CD4-positive, alpha-beta T cell (primary cell): Measurements from ENCODE around the gene MAL. TPM values are rescaled to one million over a fixed set of nuclear protein-coding genes. Genes with fewer than 3 reads are reported as not detected.

Experiments used
- ATAC-seq: fragments of 200-7000 bp; cut with Tn5 transposase; one replicate; pipeline ENCODE4 v1.10.0; 2022; ENCODE audit warnings: mild to moderate bottlenecking; ENCODE audit not compliant: poor library complexity
- CTCF ChIA-PET: fragments of 350-600 bp; sonication (Branson Sonifier 250); formaldehyde crosslinking; loops from one replicate; lab custom pipeline; 2021; ENCODE audit warnings: antibody characterized with exemption, inconsistent platforms; lab: Charles Lee
- POLR2A ChIA-PET: fragments of 350-600 bp; sonication (Branson Sonifier 250); formaldehyde crosslinking; loops from one replicate; lab custom pipeline; 2021; ENCODE audit warnings: antibody characterized with exemption, inconsistent platforms; lab: Charles Lee
- DNase-seq, 14 experiments: peaks; one replicate each; pipeline ENCODE4 v3.0.0-alpha.2; 2013 to 2020; ENCODE audit warnings: mixed read lengths in 2 of 14
- H3K27ac ChIP-seq, 2 donors: one replicate each; pipeline versions ENCODE4 v1.5.1 to v1.7.0; 2013; ENCODE audit warnings: low read length in 2 of 2, low read depth in 1 of 2, mild to moderate bottlenecking in 1 of 2
- H3K27me3 ChIP-seq, 2 experiments: 1 replicate in 1 of 2; 2 replicates in 1 of 2; pipeline versions ENCODE4 v1.6.1 to v1.7.0; 2013; ENCODE audit warnings: low read length in 2 of 2, control low read depth in 1 of 2, mild to moderate bottlenecking in 1 of 2, moderate library complexity in 1 of 2; ENCODE audit not compliant: insufficient read depth in 2 of 2, control insufficient read depth in 1 of 2
- H3K36me3 ChIP-seq: one replicate; pipeline ENCODE4 v1.6.1; 2013; ENCODE audit warnings: low read length, control low read depth; ENCODE audit not compliant: insufficient read depth
- H3K4me1 ChIP-seq: one replicate; pipeline ENCODE4 v1.6.1; 2013; ENCODE audit warnings: low read length, control low read depth; ENCODE audit not compliant: insufficient read depth
- H3K4me3 ChIP-seq: one replicate; pipeline ENCODE4 v1.5.1; 2013; ENCODE audit warnings: mild to moderate bottlenecking, low read length, moderate library complexity
- H3K9me3 ChIP-seq, 2 experiments: 1 replicate in 1 of 2; 2 replicates in 1 of 2; pipeline versions ENCODE4 v1.6.1 to v1.7.0; 2013; ENCODE audit warnings: low read length in 2 of 2, mild to moderate bottlenecking in 2 of 2, control low read depth in 1 of 2, moderate library complexity in 1 of 2; ENCODE audit not compliant: control insufficient read depth in 1 of 2, insufficient read depth in 1 of 2
- H3K27ac Mint-ChIP-seq: one replicate; pipeline ENCODE4 v1.8.0; 2020; ENCODE audit warnings: mixed read lengths
- H3K27me3 Mint-ChIP-seq: one replicate; pipeline ENCODE4 v1.8.0; 2021; ENCODE audit warnings: mixed read lengths
- H3K36me3 Mint-ChIP-seq: one replicate; pipeline ENCODE4 v1.8.0; 2021; ENCODE audit warnings: low read depth, mixed read lengths
- H3K4me1 Mint-ChIP-seq: one replicate; pipeline ENCODE4 v1.8.0; 2021; ENCODE audit warnings: low read depth, mixed read lengths
- H3K4me3 Mint-ChIP-seq: one replicate; pipeline ENCODE4 v1.8.0; 2020; ENCODE audit warnings: mild to moderate bottlenecking, mixed read lengths
- H3K9me3 Mint-ChIP-seq: one replicate; pipeline ENCODE4 v1.8.0; 2020; ENCODE audit warnings: mixed read lengths
- intact Hi-C, 2 experiments: fragments of 100-400 bp; cut with DNase I in 1 of 2; cut with micrococcal nuclease in 1 of 2; formaldehyde crosslinking; loops; one replicate each; pipeline versions ENCODE4 v1.15.1 to v1.9.0; 2023 to 2025; cut with DNase I, micrococcal nuclease
- total RNA-seq, 174 experiments: library from RNA in 2 of 174; stranded (reverse) in 2 of 174; gene quantifications; one replicate each; pipeline ENCODE4 v1.2.3 and lab custom pipeline; 2021 to 2026
- TF ChIP-seq, protein P1 (sequence below): fragments of 200-600 bp; IDR thresholded peaks from one replicate; pipeline ENCODE4 v1.8.0; 2022; ENCODE audit warnings: antibody characterized with exemption, mild to moderate bottlenecking

Gene MAL
- total RNA-seq, 2 experiments from 2014 or later: 101 to 102 TPM

DNA sequence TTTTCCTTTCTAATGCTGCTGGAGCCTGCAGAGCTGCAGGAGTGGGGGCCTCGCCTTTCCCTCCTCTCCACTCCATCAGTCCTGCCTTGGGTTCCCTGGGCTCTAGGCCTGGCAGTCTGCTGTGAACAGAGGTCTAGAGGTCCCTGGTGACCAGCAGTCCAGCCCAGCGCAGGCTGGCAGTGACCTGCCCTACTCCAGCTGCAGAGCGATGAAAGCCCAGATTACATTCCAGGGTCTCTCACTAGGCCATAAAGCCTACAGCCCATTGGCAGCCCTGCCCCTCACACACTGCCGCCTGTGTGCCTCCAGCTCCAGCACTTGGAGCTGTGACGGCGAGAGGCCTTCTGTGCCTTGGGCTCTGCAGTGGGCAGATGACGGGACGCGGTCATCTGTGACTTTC lies 14.8 kb upstream of the MAL start:
- ChIA-PET CTCF (no interaction called here), POLR2A (interaction anchor here (0.6 to 1.6 kb wide), 2 partner anchors 14 to 178 kb away, joined by 3 read pairs; no protein-coding TSS in a partner anchor)
- no peak overlapping the region for H3K27ac ChIP-seq
- no peak for DNase-seq
- no peaks in the 10 kb centered on the region for H3K9me3 ChIP-seq
- no peaks in the 10 kb centered on the region for H3K36me3 Mint-ChIP-seq
- no peaks in the 10 kb centered on the region for H3K9me3 Mint-ChIP-seq
- H3K27me3 ChIP-seq: peaks cover 0 to under 1% of the 10 kb centered on the region in 2 experiments
- intact Hi-C loops: no loop called here
- no peaks in the 10 kb centered on the region for H3K4me1 Mint-ChIP-seq
- TF ChIP-seq, protein P1, sequence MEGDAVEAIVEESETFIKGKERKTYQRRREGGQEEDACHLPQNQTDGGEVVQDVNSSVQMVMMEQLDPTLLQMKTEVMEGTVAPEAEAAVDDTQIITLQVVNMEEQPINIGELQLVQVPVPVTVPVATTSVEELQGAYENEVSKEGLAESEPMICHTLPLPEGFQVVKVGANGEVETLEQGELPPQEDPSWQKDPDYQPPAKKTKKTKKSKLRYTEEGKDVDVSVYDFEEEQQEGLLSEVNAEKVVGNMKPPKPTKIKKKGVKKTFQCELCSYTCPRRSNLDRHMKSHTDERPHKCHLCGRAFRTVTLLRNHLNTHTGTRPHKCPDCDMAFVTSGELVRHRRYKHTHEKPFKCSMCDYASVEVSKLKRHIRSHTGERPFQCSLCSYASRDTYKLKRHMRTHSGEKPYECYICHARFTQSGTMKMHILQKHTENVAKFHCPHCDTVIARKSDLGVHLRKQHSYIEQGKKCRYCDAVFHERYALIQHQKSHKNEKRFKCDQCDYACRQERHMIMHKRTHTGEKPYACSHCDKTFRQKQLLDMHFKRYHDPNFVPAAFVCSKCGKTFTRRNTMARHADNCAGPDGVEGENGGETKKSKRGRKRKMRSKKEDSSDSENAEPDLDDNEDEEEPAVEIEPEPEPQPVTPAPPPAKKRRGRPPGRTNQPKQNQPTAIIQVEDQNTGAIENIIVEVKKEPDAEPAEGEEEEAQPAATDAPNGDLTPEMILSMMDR: no peak
- H3K27ac Mint-ChIP-seq: no peak overlapping the region
- H3K36me3 ChIP-seq: no peaks in the 10 kb centered on the region
- no peak overlapping the region for H3K4me3 ChIP-seq
- no peaks in the 10 kb centered on the region for H3K4me1 ChIP-seq
- no peak overlapping the region for H3K4me3 Mint-ChIP-seq
- no peak for ATAC-seq
- H3K27me3 Mint-ChIP-seq: peaks cover 1% of the 10 kb centered on the region

DNA sequence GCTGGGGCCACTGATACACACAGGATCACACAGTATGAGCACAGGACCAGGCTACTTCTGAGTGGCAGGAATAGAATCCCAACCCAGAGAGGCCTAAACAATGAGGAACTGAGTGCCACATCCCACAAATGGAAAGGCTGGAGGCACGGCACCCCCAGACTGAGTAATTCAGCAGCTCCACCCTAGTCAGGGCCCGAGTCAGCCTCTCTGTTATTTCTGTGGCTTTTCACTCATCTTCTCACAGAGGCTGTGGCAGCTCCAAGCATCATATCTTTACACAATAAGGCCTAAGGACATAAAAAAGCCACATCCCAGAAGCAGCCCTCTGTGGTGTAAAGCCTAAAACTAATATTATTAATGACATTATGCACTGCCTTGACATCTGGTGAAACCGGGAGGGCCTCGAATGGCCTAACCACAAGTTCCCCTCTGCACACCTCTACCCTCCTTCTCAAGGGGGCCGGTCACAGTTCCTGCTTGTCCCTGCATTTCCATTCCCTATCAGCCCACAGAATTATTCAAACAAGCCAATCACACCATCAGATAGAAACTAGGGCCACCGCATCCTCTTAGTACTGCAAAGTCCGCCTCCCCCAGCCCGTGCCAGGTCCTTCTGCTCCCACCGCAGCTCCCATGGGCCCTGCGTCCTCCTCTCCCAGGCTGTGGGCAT lies 12.5 kb upstream of the MAL start:
- Histone ChIP-seq H3K27ac (no peak overlapping the region), H3K27me3 (no peaks in the 10 kb centered on the region), H3K4me1 (no peaks in the 10 kb centered on the region), H3K9me3 (no peaks in the 10 kb centered on the region), H3K4me3 (no peak overlapping the region), H3K36me3 (no peaks in the 10 kb centered on the region)
- CTCF ChIA-PET: no interaction called here
- no peak for DNase-seq
- Mint-ChIP-seq H3K9me3 (no peaks in the 10 kb centered on the region), H3K36me3 (no peaks in the 10 kb centered on the region), H3K27ac (no peak overlapping the region), H3K4me1 (no peaks in the 10 kb centered on the region), H3K4me3 (no peak overlapping the region), H3K27me3 (no peaks in the 10 kb centered on the region)
- TF ChIP-seq, protein P1: no peak
- no peak for ATAC-seq
- intact Hi-C loops: no loop called here
- POLR2A ChIA-PET: no interaction called here

DNA sequence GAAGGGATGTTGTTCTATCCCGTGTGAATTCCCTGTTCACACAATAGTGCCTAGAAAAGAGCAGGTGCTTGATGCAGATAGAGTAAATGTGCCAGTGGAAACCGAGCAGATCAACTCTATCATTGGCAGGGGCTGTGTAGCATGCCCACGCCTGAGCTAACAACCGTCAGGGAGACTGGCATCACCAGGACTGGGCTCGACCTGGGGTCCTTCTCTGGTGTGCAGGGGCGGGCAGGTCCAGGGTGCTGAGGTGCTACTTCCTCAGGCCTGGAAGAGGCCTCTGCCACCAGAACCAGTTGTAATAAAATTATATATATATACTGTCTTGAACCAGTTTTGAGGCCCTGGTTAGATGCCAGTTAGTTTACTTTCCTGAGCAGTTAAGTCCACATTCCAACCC lies 11.8 kb upstream of the MAL start:
- H3K4me1 Mint-ChIP-seq: no peaks in the 10 kb centered on the region
- ChIA-PET CTCF (no interaction called here), POLR2A (no interaction called here)
- intact Hi-C loops: no loop called here
- Histone ChIP-seq H3K27me3 (no peaks in the 10 kb centered on the region), H3K4me3 (no peak overlapping the region), H3K4me1 (no peaks in the 10 kb centered on the region), H3K27ac (no peak overlapping the region), H3K9me3 (no peaks in the 10 kb centered on the region), H3K36me3 (no peaks in the 10 kb centered on the region)
- no peak overlapping the region for H3K27ac Mint-ChIP-seq
- TF ChIP-seq, protein P1: no peak
- no peak overlapping the region for H3K4me3 Mint-ChIP-seq
- no peak for DNase-seq
- no peaks in the 10 kb centered on the region for H3K9me3 Mint-ChIP-seq
- no peak for ATAC-seq
- H3K27me3 Mint-ChIP-seq: no peaks in the 10 kb centered on the region
- no peaks in the 10 kb centered on the region for H3K36me3 Mint-ChIP-seq
